HG03095 (cell line): ENCODE data around the gene PGM5.
"Not testable (repeated sequence)": the region's sequence is repeated elsewhere in the genome, so short reads cannot be mapped to it uniquely, and the experiment has no call there.

ENCODE experiments used
- ATAC-seq: cut with Tn5 transposase; IDR thresholded peaks from one replicate; pipeline ENCODE4 v1.9.1; 2021; ENCODE audit warnings: moderate library complexity; ENCODE audit not compliant: unreplicated experiment

PGM5 gene

GRCh38 chr9:68356380-68357118, at the start of gene PGM5:
Gene PGM5 (plus strand): TSS chr9:68356611. CDS start chr9:68357128, 517 bp downstream.
- not testable (repeated sequence) for ATAC-seq

- not testable (repeated sequence) for ATAC-seq
Measured at GRCh38 chr9:68307127-68307526, 49.3 kb upstream of the PGM5 start.

GRCh38 chr9:68307654-68308053, 48.8 kb upstream of the PGM5 start:
- ATAC-seq: not testable (repeated sequence)

GRCh38 chr9:68311208-68311607, 45.2 kb upstream of the PGM5 start:
- ATAC-seq: not testable (repeated sequence)

- ATAC-seq: not testable (repeated sequence)
Measured at GRCh38 chr9:68318209-68318608, 38.2 kb upstream of the PGM5 start.

- not testable (repeated sequence) for ATAC-seq
Measured at GRCh38 chr9:68323749-68324148, 32.7 kb upstream of the PGM5 start.

GRCh38 chr9:68324518-68324917, 31.9 kb upstream of the PGM5 start:
- ATAC-seq: not testable (repeated sequence)

GRCh38 chr9:68329106-68329505, 27.3 kb upstream of the PGM5 start:
- not testable (repeated sequence) for ATAC-seq

- not testable (repeated sequence) for ATAC-seq
Measured at GRCh38 chr9:68330531-68331173, 25.8 kb upstream of the PGM5 start.

GRCh38 chr9:68332122-68332521, 24.3 kb upstream of the PGM5 start:
- ATAC-seq: not testable (repeated sequence)

GRCh38 chr9:68335935-68336334, 20.5 kb upstream of the PGM5 start:
- not testable (repeated sequence) for ATAC-seq

GRCh38 chr9:68336639-68337339, 19.6 kb upstream of the PGM5 start:
- ATAC-seq: not testable (repeated sequence)

GRCh38 chr9:68338000-68338399, 18.4 kb upstream of the PGM5 start:
- ATAC-seq: not testable (repeated sequence)

GRCh38 chr9:68342265-68343025, 14.0 kb upstream of the PGM5 start:
- ATAC-seq: peak; percentile 84

- ATAC-seq: not testable (repeated sequence)
Measured at GRCh38 chr9:68343242-68343641, 13.2 kb upstream of the PGM5 start.

GRCh38 chr9:68343992-68344391, 12.4 kb upstream of the PGM5 start:
- not testable (repeated sequence) for ATAC-seq

- ATAC-seq: not testable (repeated sequence)
Measured at GRCh38 chr9:68351689-68352088, 4.7 kb upstream of the PGM5 start.

GRCh38 chr9:68355993-68356379, 425 bp upstream of the PGM5 start:
- not testable (repeated sequence) for ATAC-seq

GRCh38 chr9:68357119-68357714, 806 bp downstream of the PGM5 start:
- ATAC-seq: not testable (repeated sequence)

GRCh38 chr9:68366933-68367547, 10.6 kb downstream of the PGM5 start:
- not testable (repeated sequence) for ATAC-seq
